HUES48 (cell line): Measurements from ENCODE around the gene PIEZO2.
"Not testable (repeated sequence)": the region's sequence is repeated elsewhere in the genome, so short reads cannot be mapped to it uniquely, and the experiment has no call there.

Experiments
- H3K27ac ChIP-seq: one replicate; pipeline ENCODE4 v1.7.0; 2013; ENCODE audit warnings: low read depth, low read length, inconsistent platforms
- H3K27me3 ChIP-seq: 2 replicates; pipeline ENCODE4 v1.6.1; 2013; ENCODE audit warnings: mild to moderate bottlenecking, low read length; ENCODE audit not compliant: control insufficient read depth, insufficient read depth
- H3K36me3 ChIP-seq: 2 replicates; pipeline ENCODE4 v1.6.1; 2013; ENCODE audit warnings: low read length; ENCODE audit not compliant: control insufficient read depth, insufficient read depth
- H3K4me1 ChIP-seq: 2 replicates; pipeline ENCODE4 v1.6.1; 2013; ENCODE audit warnings: mild to moderate bottlenecking, low read length; ENCODE audit not compliant: control insufficient read depth, insufficient read depth
- H3K4me3 ChIP-seq: 2 replicates; pipeline ENCODE4 v1.5.1; 2013; ENCODE audit warnings: mild to moderate bottlenecking, low read depth, low read length
- H3K9ac ChIP-seq: 2 replicates; pipeline ENCODE4 v1.6.1; 2013; ENCODE audit warnings: mild to moderate bottlenecking, low read depth, low read length, moderate library complexity
- H3K9me3 ChIP-seq: 2 replicates; pipeline ENCODE4 v1.6.1; 2013; ENCODE audit warnings: low read length; ENCODE audit not compliant: control insufficient read depth, insufficient read depth

The PIEZO2 gene

DNA sequence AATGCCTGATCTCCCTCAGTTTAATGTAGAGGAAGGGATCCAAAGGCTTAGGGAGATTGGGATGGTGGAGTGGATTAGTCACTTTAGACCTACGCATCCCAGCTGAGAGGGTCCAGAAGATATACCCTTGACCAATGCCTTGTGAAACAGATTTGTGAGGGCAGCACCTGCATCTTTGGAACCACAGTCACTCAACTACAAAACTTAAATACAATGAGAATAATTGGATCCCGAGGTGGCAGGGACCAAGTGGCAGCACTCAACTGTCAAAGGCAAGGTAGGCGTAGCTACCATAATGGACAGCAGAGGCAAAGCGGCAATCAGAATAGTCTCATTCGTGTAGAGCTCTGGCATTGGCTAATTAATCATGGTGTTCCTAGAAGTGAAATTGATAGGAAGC, 20.3 kb downstream of the PIEZO2 start:
- H3K4me3 ChIP-seq, H3K36me3 ChIP-seq, H3K27ac ChIP-seq, H3K9ac ChIP-seq, H3K4me1 ChIP-seq, H3K27me3 ChIP-seq, H3K9me3 ChIP-seq: not testable (repeated sequence)

DNA sequence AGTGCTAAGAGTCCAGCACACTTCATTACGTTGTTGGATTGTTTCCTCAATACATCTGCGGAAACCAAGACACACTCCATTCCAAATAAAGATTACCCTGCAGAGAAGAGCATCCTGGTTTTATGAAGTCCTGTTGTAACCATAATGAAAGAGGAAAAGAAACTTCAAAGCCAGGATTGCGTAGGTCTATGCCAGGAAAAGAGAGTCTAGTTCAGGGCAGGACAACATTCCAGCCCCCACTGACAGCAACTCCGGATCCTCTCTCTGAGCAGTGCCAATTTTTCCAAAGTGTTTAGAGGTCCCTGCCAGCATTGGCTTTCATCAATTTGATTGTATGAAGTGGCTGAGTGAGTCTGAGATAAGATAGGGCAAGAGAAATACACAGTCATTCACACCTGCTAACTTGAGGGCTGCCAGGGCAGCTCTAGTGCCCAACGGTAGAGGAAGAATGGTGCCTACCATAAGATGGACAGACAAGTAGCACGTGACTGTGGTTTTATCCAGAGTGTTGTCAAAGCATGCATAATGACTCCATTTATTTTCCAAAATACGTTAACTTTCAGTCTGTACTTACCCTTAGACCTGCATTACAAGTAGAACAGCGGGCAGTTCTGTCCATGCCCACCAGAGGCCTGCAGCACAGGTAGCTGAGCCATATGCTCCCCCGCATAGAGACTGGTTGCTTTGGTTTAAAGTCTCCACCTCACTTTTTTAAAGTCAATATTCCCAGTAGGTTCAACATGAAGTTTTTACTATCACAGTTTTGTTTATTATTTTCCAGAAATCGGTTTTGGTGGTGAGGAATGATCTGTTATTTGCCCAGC, 23.7 kb downstream of the PIEZO2 start:
- no peaks in the 10 kb centered on the region for H3K27me3 ChIP-seq
- no peaks in the 10 kb centered on the region for H3K4me1 ChIP-seq
- H3K9me3 ChIP-seq, result no peaks in the 10 kb centered on the region; the same call in 1 of the 2 replicates
- no peak overlapping the region for H3K27ac ChIP-seq
- H3K9ac ChIP-seq, result no peak overlapping the region
- no peaks in the 10 kb centered on the region for H3K36me3 ChIP-seq
- H3K4me3 ChIP-seq, result no peak overlapping the region

GRCh38 chr18:11124054-11124453, 25.3 kb downstream of the PIEZO2 start:
- no peaks in the 10 kb centered on the region; the same call in 1 of the 2 replicates for H3K9me3 ChIP-seq
- no peak overlapping the region for H3K4me3 ChIP-seq

DNA sequence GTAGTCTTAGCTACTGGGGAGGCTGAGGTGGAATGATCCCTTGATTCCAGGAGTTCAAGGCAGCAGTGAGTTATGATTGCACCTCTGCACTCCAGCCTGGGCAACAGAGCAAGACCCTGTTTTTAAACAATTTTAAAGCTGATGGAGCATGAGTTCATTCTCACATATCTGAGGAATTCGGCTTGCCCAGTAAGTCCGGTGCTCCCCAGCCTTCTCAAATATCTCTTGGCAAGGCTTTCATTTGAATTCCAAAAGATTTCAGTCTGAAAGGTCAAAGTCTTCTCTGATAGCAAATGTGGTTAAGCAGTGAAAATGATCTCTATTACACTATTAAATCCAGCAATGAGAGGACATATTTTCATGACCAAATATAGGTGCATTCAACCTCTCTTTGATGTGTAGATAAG, 27.9 kb downstream of the PIEZO2 start:
- H3K36me3 ChIP-seq, result no peaks in the 10 kb centered on the region
- H3K9me3 ChIP-seq, result no peaks in the 10 kb centered on the region
- H3K4me3 ChIP-seq, result no peak overlapping the region
- no peaks in the 10 kb centered on the region for H3K4me1 ChIP-seq
- no peak overlapping the region for H3K9ac ChIP-seq
- no peaks in the 10 kb centered on the region for H3K27me3 ChIP-seq
- no peak overlapping the region for H3K27ac ChIP-seq

More at GRCh38 chr18:11124054-11124453, 25.3 kb downstream of the PIEZO2 start:
- Histone ChIP-seq H3K27me3 (no peaks in the 10 kb centered on the region), H3K9ac (no peak overlapping the region), H3K36me3 (no peaks in the 10 kb centered on the region), H3K4me1 (no peaks in the 10 kb centered on the region), H3K27ac (no peak overlapping the region)

DNA sequence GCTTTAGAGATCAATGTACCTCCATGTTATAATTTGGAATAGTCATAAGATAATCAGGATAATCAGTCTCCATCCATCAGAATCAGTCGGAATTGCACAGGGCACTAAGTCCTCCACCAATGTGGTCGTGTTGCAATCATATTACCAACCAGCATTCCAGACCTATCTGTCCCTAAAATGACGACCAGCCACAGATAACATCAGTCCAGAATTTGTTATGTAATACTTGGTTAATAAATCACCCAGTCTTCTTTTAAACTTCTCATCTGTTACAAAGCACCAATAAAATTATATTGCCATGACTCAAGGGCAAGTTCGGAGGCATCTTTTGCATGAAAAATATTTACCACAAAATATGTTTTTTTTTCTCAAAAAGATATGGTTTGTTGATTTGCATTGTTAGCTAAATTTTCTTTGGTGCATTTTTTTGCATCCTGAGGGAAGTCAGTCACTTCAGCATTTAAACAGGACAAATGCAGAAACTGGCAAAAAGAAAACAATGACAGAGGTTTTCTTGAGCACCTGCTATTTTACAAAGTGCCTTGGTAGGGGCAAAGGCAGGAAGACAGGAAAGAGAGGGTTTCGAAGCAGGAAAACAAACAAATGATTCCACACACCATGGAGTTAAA, 29.3 kb downstream of the PIEZO2 start:
- no peak overlapping the region for H3K9ac ChIP-seq
- H3K9me3 ChIP-seq, result no peaks in the 10 kb centered on the region
- no peak overlapping the region for H3K27ac ChIP-seq
- H3K4me1 ChIP-seq, result no peaks in the 10 kb centered on the region
- H3K36me3 ChIP-seq, result no peaks in the 10 kb centered on the region
- H3K4me3 ChIP-seq, result no peak overlapping the region
- H3K27me3 ChIP-seq, result no peaks in the 10 kb centered on the region

DNA sequence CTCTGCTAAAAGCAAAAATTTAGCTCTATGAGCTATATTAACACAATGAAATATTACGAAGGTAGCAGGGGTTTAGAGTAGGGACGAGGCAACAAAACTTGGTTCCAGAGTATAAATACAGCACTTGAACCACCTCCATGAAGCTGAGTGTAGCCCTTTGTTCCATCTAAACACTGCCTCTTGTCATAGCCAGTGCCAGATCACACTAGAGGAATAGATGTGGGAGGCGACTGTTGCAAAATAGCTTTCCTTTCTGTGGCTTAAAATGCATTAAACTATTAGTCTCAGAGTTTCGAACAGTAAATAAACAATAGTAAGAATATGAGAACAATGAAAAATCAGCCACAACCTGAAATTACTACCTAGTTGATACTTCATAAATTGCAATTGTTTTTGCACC, 29.8 kb downstream of the PIEZO2 start:
- Histone ChIP-seq H3K27ac (no peak overlapping the region), H3K36me3 (no peaks in the 10 kb centered on the region), H3K9ac (no peak overlapping the region), H3K4me1 (no peaks in the 10 kb centered on the region), H3K27me3 (no peaks in the 10 kb centered on the region), H3K9me3 (no peaks in the 10 kb centered on the region), H3K4me3 (no peak overlapping the region)

DNA sequence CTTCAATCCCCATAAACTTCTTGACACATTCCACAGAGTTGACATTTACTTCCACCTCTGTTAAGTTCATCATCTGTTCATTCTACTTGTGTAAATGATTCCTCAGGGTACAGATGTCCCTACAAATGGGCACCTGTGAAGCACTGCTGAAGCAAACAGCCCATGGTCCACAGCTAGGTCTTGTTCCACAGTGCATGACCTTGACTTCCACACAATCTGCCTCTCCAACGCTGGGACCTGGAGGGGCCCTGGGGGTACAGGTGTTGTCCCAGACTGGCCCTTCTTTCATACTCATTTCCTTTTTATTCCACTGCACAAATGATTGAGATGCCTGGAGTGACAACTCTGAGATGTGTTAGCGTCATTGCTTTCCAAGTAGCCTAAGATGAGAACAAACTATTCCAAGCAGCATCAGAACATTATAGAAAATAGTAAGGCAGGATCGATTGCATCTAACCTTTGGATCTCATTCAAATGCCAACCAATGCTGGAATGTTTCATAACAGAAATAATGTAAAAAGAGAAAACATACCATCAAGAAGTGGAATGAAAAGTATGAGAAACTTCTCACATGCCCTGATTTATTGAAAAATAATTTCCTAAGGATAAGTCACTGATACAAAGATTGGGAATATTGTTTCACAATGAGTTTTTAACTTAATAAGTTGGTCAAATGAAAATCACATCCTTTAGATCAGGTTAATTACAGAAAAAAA, 31.2 kb downstream of the PIEZO2 start:
- no peaks in the 10 kb centered on the region for H3K9me3 ChIP-seq
- no peaks in the 10 kb centered on the region for H3K36me3 ChIP-seq
- no peak overlapping the region for H3K4me3 ChIP-seq
- H3K27me3 ChIP-seq, result no peaks in the 10 kb centered on the region
- no peaks in the 10 kb centered on the region for H3K4me1 ChIP-seq
- H3K9ac ChIP-seq, result no peak overlapping the region
- H3K27ac ChIP-seq, result no peak overlapping the region

DNA sequence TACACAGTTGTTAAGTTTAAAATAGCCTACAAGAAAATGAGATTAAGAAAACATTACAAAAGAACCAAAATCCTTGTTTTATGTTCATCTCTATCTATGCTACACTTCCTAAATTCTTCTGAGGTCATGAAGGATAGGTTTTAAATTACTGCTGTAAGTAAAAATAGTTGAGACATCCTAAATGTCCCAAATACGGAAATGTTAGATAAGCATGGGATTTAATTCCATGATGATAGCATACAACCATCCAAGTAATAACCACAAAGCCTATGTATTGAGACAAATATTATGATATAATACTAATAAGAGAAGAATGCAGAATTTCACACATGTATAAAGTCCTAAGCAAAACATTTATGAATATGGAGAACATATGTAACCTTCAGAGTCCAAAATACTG, 34.1 kb downstream of the PIEZO2 start:
- no peak overlapping the region for H3K4me3 ChIP-seq
- H3K9me3 ChIP-seq, result no peaks in the 10 kb centered on the region
- no peaks in the 10 kb centered on the region for H3K27me3 ChIP-seq
- no peak overlapping the region for H3K27ac ChIP-seq
- H3K4me1 ChIP-seq, result no peaks in the 10 kb centered on the region
- H3K36me3 ChIP-seq, result no peaks in the 10 kb centered on the region
- no peak overlapping the region for H3K9ac ChIP-seq

GRCh38 chr18:11114653-11115052, 34.7 kb downstream of the PIEZO2 start:
- Histone ChIP-seq H3K4me1 (no peaks in the 10 kb centered on the region), H3K36me3 (no peaks in the 10 kb centered on the region), H3K9me3 (no peaks in the 10 kb centered on the region), H3K27ac (no peak overlapping the region), H3K9ac (no peak overlapping the region), H3K27me3 (no peaks in the 10 kb centered on the region), H3K4me3 (no peak overlapping the region)

DNA sequence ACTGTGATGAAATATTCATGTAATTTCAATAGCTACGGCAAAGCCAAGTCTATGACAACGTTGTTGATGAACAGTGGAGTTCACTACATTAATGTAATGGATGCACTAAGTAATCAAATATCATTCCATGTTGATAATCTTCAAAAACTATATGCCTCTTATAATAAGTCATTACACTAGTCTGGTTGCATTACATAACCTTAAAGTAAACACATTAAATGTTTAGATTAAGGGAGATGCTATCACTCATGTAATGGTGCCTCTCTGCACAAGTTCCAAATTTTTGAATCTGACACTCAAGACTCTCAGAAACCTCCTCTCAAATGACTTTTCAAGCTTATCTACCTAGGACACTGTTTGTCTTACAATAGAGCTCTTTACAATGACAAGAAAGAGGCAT, 35.4 kb downstream of the PIEZO2 start:
- no peaks in the 10 kb centered on the region for H3K27me3 ChIP-seq
- no peak overlapping the region for H3K27ac ChIP-seq
- no peaks in the 10 kb centered on the region for H3K4me1 ChIP-seq
- H3K36me3 ChIP-seq, result no peaks in the 10 kb centered on the region
- H3K4me3 ChIP-seq, result no peak overlapping the region
- no peaks in the 10 kb centered on the region for H3K9me3 ChIP-seq
- no peak overlapping the region for H3K9ac ChIP-seq

GRCh38 chr18:11113046-11113548, 36.3 kb downstream of the PIEZO2 start:
- no peak overlapping the region for H3K27ac ChIP-seq
- no peak overlapping the region for H3K4me3 ChIP-seq
- H3K36me3 ChIP-seq, result no peaks in the 10 kb centered on the region
- H3K4me1 ChIP-seq, result no peaks in the 10 kb centered on the region
- no peak overlapping the region for H3K9ac ChIP-seq
- no peaks in the 10 kb centered on the region for H3K9me3 ChIP-seq
- H3K27me3 ChIP-seq, result no peaks in the 10 kb centered on the region
